NCI-H510A (cell line): ENCODE results near the gene SLC25A20.
"Not testable (repeated sequence)": the region's sequence is repeated elsewhere in the genome, so short reads cannot be mapped to it uniquely, and the experiment has no call there.

ENCODE experiments used
- DNase-seq: peaks from one replicate; lab custom pipeline; 2025; lab: John Stamatoyannopoulos, UW

The SLC25A20 gene

GRCh38 chr3:48845170-48845569 is 53.5 kb downstream of the SLC25A20 start:
- DNase-seq, result no peak

- no peak for DNase-seq
Measured at GRCh38 chr3:48837163-48837562, 61.5 kb downstream of the SLC25A20 start.

GRCh38 chr3:48835650-48836366 is 62.9 kb downstream of the SLC25A20 start:
- no peak for DNase-seq

GRCh38 chr3:48832684-48833083 is 66.0 kb downstream of the SLC25A20 start:
- DNase-seq, result no peak

GRCh38 chr3:48830715-48831114 is 68.0 kb downstream of the SLC25A20 start:
- no peak for DNase-seq

- DNase-seq, result not testable (repeated sequence)
Measured at GRCh38 chr3:48829525-48829924, 69.2 kb downstream of the SLC25A20 start.

- not testable (repeated sequence) for DNase-seq
Measured at GRCh38 chr3:48827874-48828273, 70.8 kb downstream of the SLC25A20 start.

GRCh38 chr3:48826451-48826850 is 72.2 kb downstream of the SLC25A20 start:
- no peak for DNase-seq

- no peak for DNase-seq
Measured at GRCh38 chr3:48820612-48821324, 77.9 kb downstream of the SLC25A20 start.

- DNase-seq, result no peak
Measured at GRCh38 chr3:48819234-48820221, 79.2 kb downstream of the SLC25A20 start.

GRCh38 chr3:48811524-48811923 is 87.2 kb downstream of the SLC25A20 start:
- DNase-seq, result no peak
